IPS DF 19.7 (cell line): ENCODE results near the gene FAM114A1.

ENCODE experiments used
- DNase-seq: peaks from one replicate; pipeline ENCODE4 v3.0.0-alpha.2; 2013; ENCODE audit warnings: low read depth, low spot score

Gene FAM114A1

GRCh38 chr4:38858097-38858420 lies 9.5 kb upstream of the FAM114A1 start:
- DNase-seq: no peak

- DNase-seq: no peak
Measured at GRCh38 chr4:38859501-38859900, 8.1 kb upstream of the FAM114A1 start.

- no peak for DNase-seq
Measured at GRCh38 chr4:38860788-38861424, 6.7 kb upstream of the FAM114A1 start.

GRCh38 chr4:38861791-38862190 lies 5.8 kb upstream of the FAM114A1 start:
- no peak for DNase-seq

- no peak for DNase-seq
Measured at GRCh38 chr4:38865445-38865844, 2.2 kb upstream of the FAM114A1 start.

- DNase-seq: no peak
Measured at GRCh38 chr4:38866973-38867477, 581 bp upstream of the FAM114A1 start.

- DNase-seq: no peak
Measured at GRCh38 chr4:38868059-38868960, 704 bp downstream of the FAM114A1 start.

GRCh38 chr4:38869511-38869910 lies 1.9 kb downstream of the FAM114A1 start:
- DNase-seq: no peak

GRCh38 chr4:38870098-38870808 lies 2.6 kb downstream of the FAM114A1 start:
- DNase-seq: no peak

- no peak for DNase-seq
Measured at GRCh38 chr4:38871593-38871992, 4.0 kb downstream of the FAM114A1 start.

GRCh38 chr4:38872620-38873019 lies 5.0 kb downstream of the FAM114A1 start:
- DNase-seq: no peak

GRCh38 chr4:38873290-38873944 lies 5.8 kb downstream of the FAM114A1 start:
- no peak for DNase-seq

GRCh38 chr4:38876636-38877035 lies 9.0 kb downstream of the FAM114A1 start:
- DNase-seq: no peak

- DNase-seq: no peak
Measured at GRCh38 chr4:38884254-38884653, 16.6 kb downstream of the FAM114A1 start.

- no peak for DNase-seq
Measured at GRCh38 chr4:38889143-38889542, 21.5 kb downstream of the FAM114A1 start.

- no peak for DNase-seq
Measured at GRCh38 chr4:38891051-38891983, 23.7 kb downstream of the FAM114A1 start.

- DNase-seq: no peak
Measured at GRCh38 chr4:38894322-38894982, 26.8 kb downstream of the FAM114A1 start.

- no peak for DNase-seq
Measured at GRCh38 chr4:38896940-38897339, 29.3 kb downstream of the FAM114A1 start.

- no peak for DNase-seq
Measured at GRCh38 chr4:38898245-38898644, 30.6 kb downstream of the FAM114A1 start.

GRCh38 chr4:38902221-38902620 lies 34.6 kb downstream of the FAM114A1 start:
- DNase-seq: no peak
